Smooth muscle cell (in vitro differentiated cells): ENCODE data around the gene INO80. TPM values are rescaled to one million over a fixed set of nuclear protein-coding genes. Genes with fewer than 3 reads are reported as not detected.

Source experiments
- DNase-seq: peaks from one replicate; lab custom pipeline; 2025; ENCODE audit not compliant: unreplicated experiment; lab: John Stamatoyannopoulos, UW
- H2AFZ ChIP-seq: fragments of 200-600 bp; sonication (generic); 2 replicates; pipeline ENCODE4 v1.6.0; 2016; ENCODE audit warnings: antibody characterized with exemption, low read depth, mild to moderate bottlenecking
- H3F3A ChIP-seq: fragments of 200-600 bp; sonication (generic); 2 replicates; pipeline ENCODE4 v1.6.0; 2017; ENCODE audit warnings: antibody characterized with exemption, low read depth
- H3K27ac ChIP-seq: fragments of 200-600 bp; sonication (generic); 2 replicates; pipeline ENCODE4 v1.5.1; 2016; ENCODE audit warnings: low read depth, mild to moderate bottlenecking
- H3K27me3 ChIP-seq: fragments of 200-600 bp; sonication (generic); 2 replicates; pipeline ENCODE4 v1.6.1; 2016; ENCODE audit warnings: low read depth, mild to moderate bottlenecking
- H3K36me3 ChIP-seq: fragments of 200-600 bp; sonication (generic); 2 replicates; pipeline ENCODE4 v1.5.1; 2016; ENCODE audit warnings: low read depth
- H3K4me1 ChIP-seq: fragments of 200-600 bp; sonication (generic); 2 replicates; pipeline ENCODE4 v1.5.1; 2016; ENCODE audit warnings: low read depth
- H3K4me2 ChIP-seq: fragments of 200-600 bp; sonication (generic); 2 replicates; pipeline ENCODE4 v1.6.0; 2016; ENCODE audit warnings: mild to moderate bottlenecking
- H3K4me3 ChIP-seq: fragments of 200-600 bp; sonication (generic); 2 replicates; pipeline ENCODE4 v1.5.1; 2016; ENCODE audit warnings: mild to moderate bottlenecking
- H3K79me2 ChIP-seq: fragments of 200-600 bp; sonication (generic); 2 replicates; pipeline ENCODE4 v1.6.0; 2016; ENCODE audit warnings: low read depth, mild to moderate bottlenecking
- H3K9ac ChIP-seq: fragments of 200-600 bp; sonication (generic); 2 replicates; pipeline ENCODE4 v1.6.0; 2016; ENCODE audit warnings: low read depth
- H3K9me3 ChIP-seq: fragments of 200-600 bp; sonication (generic); replicated peaks from 2 replicates; pipeline ENCODE4 v1.5.1; 2016; ENCODE audit warnings: low read depth
- H4K20me1 ChIP-seq: fragments of 200-600 bp; sonication (generic); 2 replicates; pipeline ENCODE4 v1.6.0; 2016; ENCODE audit warnings: low read depth
- WGBS: methylation state at CpG from one replicate; pipeline ENCODE4 v1.1.7; 2016; ENCODE audit warnings: low lambda C conversion rate; 5-methylcytosine and 5-hydroxymethylcytosine counted together
- polyA plus RNA-seq: library from polyadenylated mRNA; unstranded; fragments of >200 nt; fragmentation: Nextera tagmentation; extraction: Ambion mirVana; gene quantifications from 2 replicates; pipeline ENCODE4 v1.2.1, GENCODE V29; 2016
- total RNA-seq: library from RNA; depleted of rRNA; stranded (reverse); fragments of >200 nt; gene quantifications from 2 replicates; pipeline ENCODE4 v1.2.3, GENCODE V29; 2014
- TF ChIP-seq, protein P1 (sequence below): fragments of 200-600 bp; sonication (generic); IDR thresholded peaks from 2 replicates; pipeline ENCODE4 v1.5.1; 2017; ENCODE audit warnings: borderline replicate concordance, mild to moderate bottlenecking, antibody characterized with exemption; ENCODE audit not compliant: insufficient read depth, poor library complexity, severe bottlenecking

The INO80 gene
- total and polyA plus RNA-seq, 2 experiments from 2014 or later = 4.4 to 8.3 TPM

DNA sequence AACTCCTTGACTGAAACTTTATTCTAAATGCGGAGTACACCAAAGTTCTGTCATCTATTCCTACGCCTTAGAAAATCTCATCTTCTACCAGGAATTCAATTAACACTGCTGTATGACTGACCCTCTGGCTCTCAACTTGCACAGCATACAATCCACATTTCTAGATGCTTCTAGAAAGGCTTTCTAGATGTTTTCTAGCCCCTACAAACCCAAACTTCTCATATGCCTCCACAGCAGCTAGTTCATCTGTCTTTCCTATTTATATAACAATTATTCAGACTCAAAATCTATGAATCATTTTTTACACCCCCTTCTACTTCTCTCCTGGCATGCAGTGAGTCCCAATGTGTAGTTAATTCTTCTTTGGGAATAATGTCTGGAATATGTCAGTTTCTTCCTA, 13.2 kb downstream of the INO80 start:
- Histone ChIP-seq H3K9ac (no peak overlapping the region), H3F3A (peaks cover 5% of the 10 kb centered on the region), H3K4me1 (no peaks in the 10 kb centered on the region), H2AFZ (no peak overlapping the region), H3K79me2 (peaks cover 94% of the 10 kb centered on the region), H4K20me1 (peaks cover 98% of the 10 kb centered on the region), H3K36me3 (no peaks in the 10 kb centered on the region), H3K27me3 (no peaks in the 10 kb centered on the region), H3K4me2 (no peak overlapping the region), H3K9me3 (no peaks in the 10 kb centered on the region), H3K4me3 (no peak overlapping the region), H3K27ac (no peak overlapping the region)
- WGBS = 100% methylated on average over 2 of the region's 2 CpGs
- DNase-seq = no peak
- TF ChIP-seq, protein P1, sequence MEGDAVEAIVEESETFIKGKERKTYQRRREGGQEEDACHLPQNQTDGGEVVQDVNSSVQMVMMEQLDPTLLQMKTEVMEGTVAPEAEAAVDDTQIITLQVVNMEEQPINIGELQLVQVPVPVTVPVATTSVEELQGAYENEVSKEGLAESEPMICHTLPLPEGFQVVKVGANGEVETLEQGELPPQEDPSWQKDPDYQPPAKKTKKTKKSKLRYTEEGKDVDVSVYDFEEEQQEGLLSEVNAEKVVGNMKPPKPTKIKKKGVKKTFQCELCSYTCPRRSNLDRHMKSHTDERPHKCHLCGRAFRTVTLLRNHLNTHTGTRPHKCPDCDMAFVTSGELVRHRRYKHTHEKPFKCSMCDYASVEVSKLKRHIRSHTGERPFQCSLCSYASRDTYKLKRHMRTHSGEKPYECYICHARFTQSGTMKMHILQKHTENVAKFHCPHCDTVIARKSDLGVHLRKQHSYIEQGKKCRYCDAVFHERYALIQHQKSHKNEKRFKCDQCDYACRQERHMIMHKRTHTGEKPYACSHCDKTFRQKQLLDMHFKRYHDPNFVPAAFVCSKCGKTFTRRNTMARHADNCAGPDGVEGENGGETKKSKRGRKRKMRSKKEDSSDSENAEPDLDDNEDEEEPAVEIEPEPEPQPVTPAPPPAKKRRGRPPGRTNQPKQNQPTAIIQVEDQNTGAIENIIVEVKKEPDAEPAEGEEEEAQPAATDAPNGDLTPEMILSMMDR = no peak

DNA sequence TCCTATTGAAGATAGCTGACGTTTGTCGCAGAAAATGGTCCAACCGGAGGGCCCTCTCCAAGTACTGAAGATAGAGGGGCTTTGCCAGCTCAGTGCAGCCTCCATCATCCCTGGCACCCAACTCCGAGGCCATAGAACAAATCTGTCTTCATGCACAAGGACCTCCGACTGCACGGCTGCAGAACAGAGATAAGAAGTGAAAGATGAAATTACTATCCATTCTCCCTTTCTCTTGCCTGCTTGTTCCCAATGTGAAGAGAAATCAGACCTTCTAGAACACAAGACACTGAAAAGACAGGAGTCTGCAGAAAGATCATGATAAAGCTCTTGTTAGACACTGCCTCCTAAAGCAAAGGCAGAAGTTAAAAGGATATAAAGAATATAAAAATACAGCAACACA, 19.9 kb downstream of the INO80 start:
- H3F3A ChIP-seq = no peaks in the 10 kb centered on the region
- peaks cover 40% of the 10 kb centered on the region for H3K79me2 ChIP-seq
- 97% methylated on average over 6 of the region's 6 CpGs for WGBS
- no peak overlapping the region for H2AFZ ChIP-seq
- H3K27ac ChIP-seq = no peak overlapping the region
- DNase-seq = no peak
- H3K4me2 ChIP-seq = no peak overlapping the region
- no peak overlapping the region for H3K9ac ChIP-seq
- H3K9me3 ChIP-seq = no peaks in the 10 kb centered on the region
- H3K4me1 ChIP-seq = no peaks in the 10 kb centered on the region
- peaks cover 53% of the 10 kb centered on the region for H4K20me1 ChIP-seq
- H3K4me3 ChIP-seq = no peak overlapping the region
- peaks cover 22% of the 10 kb centered on the region for H3K36me3 ChIP-seq
- no peaks in the 10 kb centered on the region for H3K27me3 ChIP-seq
- TF ChIP-seq, protein P1 = no peak

DNA sequence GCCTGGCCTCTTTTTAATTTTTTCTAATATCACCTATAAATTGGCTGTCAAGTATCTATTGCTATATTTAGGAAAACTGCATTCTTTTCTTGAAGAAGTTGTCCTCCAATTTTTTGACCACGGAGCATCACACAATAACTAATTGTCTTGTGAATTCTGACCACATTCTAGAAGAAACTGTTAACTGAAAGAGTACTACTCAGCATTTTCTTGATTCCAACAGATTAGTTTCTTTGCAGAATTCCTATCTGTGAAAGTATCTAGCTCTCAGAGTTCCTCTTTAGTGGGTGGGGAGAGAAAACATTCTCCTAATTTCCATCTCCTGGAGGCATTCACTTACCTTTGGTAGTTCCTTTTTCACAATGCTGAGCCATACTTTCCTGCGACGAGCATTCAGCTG, 31.1 kb downstream of the INO80 start:
- Histone ChIP-seq H3K4me1 (no peaks in the 10 kb centered on the region), H3K4me3 (no peak overlapping the region), H3K36me3 (peaks cover 49% of the 10 kb centered on the region), H3K27ac (no peak overlapping the region), H3F3A (no peaks in the 10 kb centered on the region), H2AFZ (no peak overlapping the region), H3K9me3 (no peaks in the 10 kb centered on the region), H3K27me3 (no peaks in the 10 kb centered on the region), H3K4me2 (no peak overlapping the region), H3K79me2 (peaks cover 5% of the 10 kb centered on the region), H4K20me1 (peaks cover 5% of the 10 kb centered on the region), H3K9ac (no peak overlapping the region)
- no peak for DNase-seq
- WGBS = 95% methylated on average over 3 of the region's 3 CpGs
- TF ChIP-seq, protein P1 = no peak

DNA sequence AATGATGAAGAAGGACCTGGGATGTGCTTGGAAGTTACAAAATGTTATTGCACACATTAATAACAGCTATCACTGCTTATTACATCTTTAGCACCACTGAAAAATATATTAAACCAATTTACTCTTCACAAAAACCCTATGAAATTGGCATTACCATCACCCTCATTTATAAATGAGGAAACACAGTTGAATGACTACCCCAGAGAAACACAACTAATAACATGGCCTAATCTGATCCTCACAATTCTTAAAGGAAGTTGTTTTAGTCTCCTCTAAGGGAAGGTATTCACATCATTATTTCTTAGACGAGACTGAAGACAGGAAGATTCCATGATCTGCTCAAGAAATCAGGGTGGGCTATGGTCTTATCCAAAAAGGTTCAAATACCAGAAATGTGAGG, 35.9 kb downstream of the INO80 start:
- Histone ChIP-seq H3K4me3 (no peak overlapping the region), H3K9me3 (no peaks in the 10 kb centered on the region), H4K20me1 (peaks cover 5% of the 10 kb centered on the region), H3K4me1 (no peaks in the 10 kb centered on the region), H3K9ac (no peak overlapping the region), H2AFZ (no peak overlapping the region), H3K27me3 (no peaks in the 10 kb centered on the region), H3F3A (no peaks in the 10 kb centered on the region), H3K36me3 (peaks cover 50% of the 10 kb centered on the region), H3K79me2 (peaks cover 5% of the 10 kb centered on the region), H3K4me2 (no peak overlapping the region), H3K27ac (no peak overlapping the region)
- WGBS = 89% methylated on average over 1 of the region's 1 CpG
- TF ChIP-seq, protein P1 = no peak
- DNase-seq = no peak
